Vagina (tissue), 2 donors: ENCODE measurements around the gene EPS8L3. TPM values are rescaled to one million over a fixed set of nuclear protein-coding genes. Genes with fewer than 3 reads are reported as not detected.
"Not testable (repeated sequence)": the region's sequence is repeated elsewhere in the genome, so short reads cannot be mapped to it uniquely, and the experiment has no call there.

Source experiments
- DNase-seq, 2 donors: peaks; one replicate each; pipeline ENCODE4 v3.0.0-alpha.2; 2017; ENCODE audit errors: extremely low spot score in 2 of 2
- H3K27ac ChIP-seq: fragments of 200-600 bp; sonication (generic); one replicate; pipeline ENCODE4 v1.5.1; 2019
- H3K27me3 ChIP-seq: fragments of 200-600 bp; sonication (generic); one replicate; pipeline ENCODE4 v1.5.1; 2019
- H3K36me3 ChIP-seq, 2 donors: fragments of 200-600 bp; sonication (generic); one replicate each; pipeline ENCODE4 v1.5.1; 2017 to 2019
- H3K4me1 ChIP-seq: fragments of 200-600 bp; sonication (generic); one replicate; pipeline ENCODE4 v1.5.1; 2019
- H3K4me3 ChIP-seq, 2 donors: fragments of 200-600 bp; sonication (generic); 1 replicate in 1 of 2; 2 replicates in 1 of 2; pipeline ENCODE4 v1.5.1; 2016 to 2019
- H3K9me3 ChIP-seq: fragments of 200-600 bp; sonication (generic); one replicate; pipeline ENCODE4 v1.5.1; 2019
- POLR2A ChIP-seq, 2 donors: fragments of 450-650 bp; IDR thresholded peaks; one replicate each; pipeline ENCODE4 v1.6.1; 2017; ENCODE audit warnings: antibody characterized with exemption in 2 of 2, mild to moderate bottlenecking in 2 of 2, moderate library complexity in 2 of 2
- POLR2AphosphoS5 ChIP-seq, 2 donors: sonication (generic); formaldehyde crosslinking; IDR thresholded peaks; one replicate each; pipeline ENCODE4 v1.9.0; 2017; ENCODE audit warnings: antibody characterized with exemption in 2 of 2, mild to moderate bottlenecking in 2 of 2, low read depth in 1 of 2; ENCODE audit not compliant: insufficient read depth in 1 of 2
- intact Hi-C: fragments of 100-400 bp; cut with DNase I; formaldehyde crosslinking; loops from one replicate; pipeline ENCODE4 v1.15.1; 2023
- total RNA-seq: library from RNA; depleted of rRNA; stranded (reverse); fragments of >200 nt; gene quantifications from one replicate; pipeline ENCODE4 v1.2.3, GENCODE V29; 2016
- TF ChIP-seq, protein P1 (sequence below), 3 experiments: fragments of 450-650 bp in 2 of 3; fragments of 200-600 bp in 1 of 3; sonication (generic) in 1 of 3; IDR thresholded peaks; one replicate each; pipeline ENCODE4 v1.5.1; 2017 to 2019; ENCODE audit warnings: antibody characterized with exemption in 3 of 3, mild to moderate bottlenecking in 2 of 3, moderate library complexity in 2 of 3

Gene EPS8L3
- total RNA-seq, 1 donor from 2014 or later, result not detected

DNA sequence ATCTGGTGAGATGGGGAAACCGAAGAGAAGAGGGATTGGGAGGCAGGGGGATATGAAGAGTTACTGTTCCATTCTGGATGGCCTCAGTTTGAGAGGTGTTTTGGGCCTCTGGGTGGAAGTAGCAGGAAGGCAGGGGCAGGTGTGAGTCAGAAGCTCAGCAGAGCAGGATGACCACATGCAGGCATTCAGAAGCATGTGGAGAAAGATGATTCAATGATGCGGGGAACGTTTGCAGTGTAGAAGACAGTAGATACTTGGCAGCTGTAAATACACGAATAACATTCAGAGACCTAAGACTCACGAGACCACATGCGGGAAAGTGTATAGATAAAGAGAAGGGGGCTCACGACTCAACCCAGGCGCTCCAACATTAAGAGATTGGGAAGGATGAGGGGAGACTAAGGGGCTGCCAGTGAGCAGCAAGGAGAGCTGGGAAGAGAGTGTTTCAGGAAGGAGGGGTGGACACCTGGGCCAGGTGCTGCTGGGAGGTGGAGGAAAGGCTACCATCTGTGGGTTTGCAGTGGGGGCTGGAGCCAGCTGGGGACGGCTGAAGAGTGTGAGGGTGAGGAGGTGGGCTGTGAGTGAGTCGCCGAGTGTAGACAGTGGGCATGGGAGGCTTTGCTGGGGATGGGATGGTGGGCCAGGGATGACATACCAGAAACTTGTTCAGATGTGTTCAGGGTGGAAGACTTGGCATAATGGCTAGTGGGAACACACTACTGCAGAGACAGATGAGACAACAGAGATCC lies 5.8 kb upstream of the EPS8L3 start:
- Histone ChIP-seq H3K9me3 (no peaks in the 10 kb centered on the region), H3K36me3 (no peaks in the 10 kb centered on the region), H3K4me3 (no peak overlapping the region), H3K27ac (no peak overlapping the region), H3K27me3 (no peaks in the 10 kb centered on the region), H3K4me1 (no peaks in the 10 kb centered on the region)
- no peak for DNase-seq
- TF ChIP-seq POLR2A (IDR thresholded peaks at IDR 0.05) (no peak), POLR2AphosphoS5 (IDR thresholded peaks at IDR 0.05; ENCODE audit: insufficient read depth in 1 of 2, low read depth in 1 of 2) (no peak)
- intact Hi-C loops, result loop anchor here (5.0 kb wide), 1 partner anchor 127 kb away; no protein-coding TSS in a partner anchor

DNA sequence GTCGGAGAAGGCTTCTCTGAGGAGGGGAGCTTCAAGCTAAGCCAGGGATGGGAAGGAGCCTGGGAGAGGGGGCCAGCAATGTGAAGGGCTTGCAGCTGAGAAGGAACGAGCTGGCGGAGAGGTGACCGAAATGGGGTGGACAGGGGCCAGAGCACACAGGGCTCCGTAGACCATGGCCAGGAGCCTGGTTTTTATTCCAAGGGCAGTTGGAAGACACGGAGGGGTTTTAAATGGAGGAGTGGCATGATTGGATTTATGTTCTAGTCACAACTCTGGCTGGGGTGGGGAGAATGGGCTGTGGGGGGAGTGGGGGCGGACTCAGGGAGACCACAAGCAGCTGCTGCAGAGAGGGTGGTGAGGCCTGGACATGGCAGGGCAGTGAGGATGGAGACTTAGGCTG lies 5.1 kb upstream of the EPS8L3 start:
- H3K27ac ChIP-seq, result no peak overlapping the region
- H3K4me1 ChIP-seq, result peaks cover 2% of the 10 kb centered on the region
- no peaks in the 10 kb centered on the region for H3K36me3 ChIP-seq
- intact Hi-C loops, result no loop called here
- no peak overlapping the region for H3K4me3 ChIP-seq
- no peak for DNase-seq
- no peaks in the 10 kb centered on the region for H3K27me3 ChIP-seq
- no peaks in the 10 kb centered on the region for H3K9me3 ChIP-seq
- TF ChIP-seq POLR2A (IDR thresholded peaks at IDR 0.05) (no peak), POLR2AphosphoS5 (IDR thresholded peaks at IDR 0.05; ENCODE audit: insufficient read depth in 1 of 2, low read depth in 1 of 2) (no peak)
- TF ChIP-seq, protein P1, sequence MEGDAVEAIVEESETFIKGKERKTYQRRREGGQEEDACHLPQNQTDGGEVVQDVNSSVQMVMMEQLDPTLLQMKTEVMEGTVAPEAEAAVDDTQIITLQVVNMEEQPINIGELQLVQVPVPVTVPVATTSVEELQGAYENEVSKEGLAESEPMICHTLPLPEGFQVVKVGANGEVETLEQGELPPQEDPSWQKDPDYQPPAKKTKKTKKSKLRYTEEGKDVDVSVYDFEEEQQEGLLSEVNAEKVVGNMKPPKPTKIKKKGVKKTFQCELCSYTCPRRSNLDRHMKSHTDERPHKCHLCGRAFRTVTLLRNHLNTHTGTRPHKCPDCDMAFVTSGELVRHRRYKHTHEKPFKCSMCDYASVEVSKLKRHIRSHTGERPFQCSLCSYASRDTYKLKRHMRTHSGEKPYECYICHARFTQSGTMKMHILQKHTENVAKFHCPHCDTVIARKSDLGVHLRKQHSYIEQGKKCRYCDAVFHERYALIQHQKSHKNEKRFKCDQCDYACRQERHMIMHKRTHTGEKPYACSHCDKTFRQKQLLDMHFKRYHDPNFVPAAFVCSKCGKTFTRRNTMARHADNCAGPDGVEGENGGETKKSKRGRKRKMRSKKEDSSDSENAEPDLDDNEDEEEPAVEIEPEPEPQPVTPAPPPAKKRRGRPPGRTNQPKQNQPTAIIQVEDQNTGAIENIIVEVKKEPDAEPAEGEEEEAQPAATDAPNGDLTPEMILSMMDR (IDR thresholded peaks at IDR 0.05), result no peak

DNA sequence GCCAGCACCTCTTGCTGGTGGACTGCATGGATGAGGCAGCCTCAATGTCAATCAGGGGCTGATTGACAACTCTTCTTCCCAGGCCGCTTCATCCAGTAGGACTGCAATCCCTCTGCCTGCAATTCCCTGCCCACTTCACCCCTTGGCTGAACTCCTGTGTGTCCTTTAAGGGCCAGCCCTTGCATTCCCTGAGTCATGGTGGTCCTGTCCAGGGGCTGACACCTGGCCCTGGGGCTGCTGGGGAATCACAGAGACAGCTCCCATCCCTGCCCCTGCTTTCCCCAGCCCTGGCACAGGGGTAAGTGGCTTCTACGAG lies 4.6 kb upstream of the EPS8L3 start:
- intact Hi-C loops, result no loop called here
- DNase-seq, result no peak

DNA sequence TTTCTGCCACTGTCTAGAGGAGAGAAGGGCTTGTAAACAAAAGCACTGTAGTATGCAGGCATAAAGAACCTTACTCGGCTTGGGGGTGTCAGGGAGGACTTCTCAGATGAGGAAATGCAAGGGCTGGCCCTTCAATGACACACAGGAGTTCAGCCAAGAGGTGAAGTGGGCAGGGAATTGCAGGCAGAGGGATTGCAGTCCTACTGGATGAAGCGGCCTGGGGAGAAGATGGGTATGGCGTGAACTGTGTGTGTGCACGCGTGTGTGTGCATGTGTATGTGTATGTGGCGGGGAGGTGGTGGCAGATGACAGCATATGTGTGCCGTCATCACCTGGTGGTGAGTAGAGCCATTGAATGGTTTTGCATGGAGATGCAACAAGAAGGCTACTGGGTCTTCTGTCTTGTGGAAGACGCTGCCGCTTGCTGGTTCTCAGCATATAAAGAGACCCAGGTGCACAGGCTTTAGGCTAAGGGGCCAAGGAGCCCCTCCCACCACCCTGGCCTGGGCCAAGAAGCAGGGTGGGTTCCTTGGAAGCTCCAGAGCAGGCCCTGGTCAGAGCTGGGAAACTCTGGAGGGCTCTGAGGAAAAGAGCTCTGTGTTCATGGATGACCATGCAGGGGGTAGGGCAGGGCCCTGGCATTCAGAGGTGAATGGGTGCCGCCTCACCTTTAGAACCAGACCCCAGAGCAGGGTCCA lies 4.1 kb upstream of the EPS8L3 start:
- intact Hi-C loops, result no loop called here
- Histone ChIP-seq H3K4me3 (no peak overlapping the region), H3K9me3 (no peaks in the 10 kb centered on the region), H3K4me1 (peaks cover 11% of the 10 kb centered on the region), H3K36me3 (no peaks in the 10 kb centered on the region), H3K27ac (no peak overlapping the region), H3K27me3 (no peaks in the 10 kb centered on the region)
- no peak for DNase-seq
- TF ChIP-seq POLR2AphosphoS5 (IDR thresholded peaks at IDR 0.05; ENCODE audit: insufficient read depth in 1 of 2, low read depth in 1 of 2), result no peak
- TF ChIP-seq, protein P1 (IDR thresholded peaks at IDR 0.05), result no peak
- TF ChIP-seq POLR2A (IDR thresholded peaks at IDR 0.05), result no peak

More for the DNA sequence above, 4.6 kb upstream of the EPS8L3 start:
- Histone ChIP-seq H3K4me1 (peaks cover 8% of the 10 kb centered on the region), H3K27me3 (no peaks in the 10 kb centered on the region), H3K9me3 (no peaks in the 10 kb centered on the region), H3K4me3 (no peak overlapping the region), H3K27ac (no peak overlapping the region), H3K36me3 (no peaks in the 10 kb centered on the region)
- TF ChIP-seq POLR2AphosphoS5 (IDR thresholded peaks at IDR 0.05; ENCODE audit: insufficient read depth in 1 of 2, low read depth in 1 of 2), result no peak
- TF ChIP-seq, protein P1 (IDR thresholded peaks at IDR 0.05), result no peak
- no peak for TF ChIP-seq POLR2A (IDR thresholded peaks at IDR 0.05)

DNA sequence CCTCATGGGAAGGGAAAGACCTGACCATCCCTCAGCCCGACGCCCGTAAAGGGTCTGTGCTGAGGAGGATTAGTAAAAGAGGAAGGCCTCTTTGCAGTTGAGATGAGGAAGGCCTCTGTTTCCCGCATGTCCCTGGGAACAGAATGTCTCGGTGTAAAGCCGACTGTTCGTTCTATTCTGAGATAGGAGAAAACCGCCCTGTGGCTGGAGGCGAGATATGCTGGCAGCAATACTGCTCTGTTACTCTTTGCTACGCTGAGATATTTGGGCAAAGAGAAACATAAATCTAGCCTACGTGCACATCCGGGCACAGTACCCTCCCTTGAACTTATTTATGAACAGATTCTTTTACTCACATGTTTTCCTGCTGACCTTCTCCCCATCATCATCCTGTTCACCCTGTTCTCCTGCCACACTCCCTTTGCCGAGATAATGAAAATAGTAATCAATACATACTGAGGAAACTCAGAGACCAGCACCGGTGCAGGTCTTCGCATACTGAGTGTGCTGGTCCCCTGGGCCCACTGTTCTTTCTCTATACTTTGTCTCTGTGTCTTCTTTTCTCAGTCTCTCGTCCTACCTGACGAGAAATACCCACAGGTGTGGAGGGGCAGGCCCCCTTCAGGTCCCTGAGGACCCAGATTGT lies 3.4 kb upstream of the EPS8L3 start:
- H3K36me3 ChIP-seq, DNase-seq, H3K9me3 ChIP-seq, H3K4me3 ChIP-seq, intact Hi-C loops, H3K27me3 ChIP-seq, H3K27ac ChIP-seq: not testable (repeated sequence)
- peaks cover 11% of the 10 kb centered on the region for H3K4me1 ChIP-seq
